ELF-1 (cell line): ENCODE measurements around the gene LNX1.
A peak's percentile ranks its signal among the peaks of the same experiment; 100 is the strongest.

Source experiments
- DNase-seq: peaks from one replicate; pipeline ENCODE4 v3.0.0-alpha.2; 2016; ENCODE audit warnings: low read depth, low spot score

LNX1 gene

GRCh38 chr4:53599632-53600031 lies 8.3 kb upstream of the LNX1 start:
- no peak for DNase-seq

- no peak for DNase-seq
Observed at GRCh38 chr4:53598901-53599300, 7.6 kb upstream of the LNX1 start.

- no peak for DNase-seq
Observed at GRCh38 chr4:53598483-53598882, 7.2 kb upstream of the LNX1 start.

DNA sequence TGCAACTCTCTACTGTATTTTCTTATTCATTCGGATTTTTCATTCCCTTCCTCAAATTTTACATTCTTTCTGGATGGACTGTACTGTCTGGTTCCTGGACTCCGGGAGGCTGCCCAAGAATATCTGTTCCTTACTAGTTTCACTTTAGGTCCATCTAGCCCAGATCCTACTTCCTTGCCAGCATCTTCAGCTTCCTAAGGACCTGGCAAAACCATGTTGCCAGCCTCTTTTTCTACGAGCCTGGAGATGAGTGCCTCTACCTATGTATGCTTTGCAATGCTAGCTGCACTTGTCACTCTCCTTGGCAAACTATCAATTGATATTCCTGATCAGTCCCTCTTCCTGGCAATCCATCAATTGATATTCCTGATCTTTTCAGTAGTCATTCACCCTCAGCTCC lies 5.6 kb upstream of the LNX1 start:
- DNase-seq: no peak

DNA sequence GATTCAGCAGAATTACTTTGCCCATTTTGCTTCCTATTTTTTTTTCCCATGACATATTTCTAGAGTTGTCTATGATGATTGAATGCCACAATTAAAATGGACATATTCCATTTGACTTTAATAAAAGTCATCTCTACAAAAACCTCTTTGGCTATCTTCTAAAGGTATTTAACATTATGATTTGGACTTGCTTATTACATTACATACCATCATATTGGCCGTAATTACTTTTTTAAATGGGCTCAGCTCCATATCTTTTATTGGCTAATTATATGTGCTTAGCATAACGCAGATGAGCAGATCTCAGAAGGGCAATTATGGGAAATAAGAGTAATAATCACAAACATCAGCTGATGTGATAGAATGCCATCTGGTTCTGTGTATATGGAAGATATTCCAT lies 4.5 kb upstream of the LNX1 start:
- DNase-seq: no peak

- DNase-seq: no peak
Observed at GRCh38 chr4:53595204-53595603, 3.9 kb upstream of the LNX1 start.

DNA sequence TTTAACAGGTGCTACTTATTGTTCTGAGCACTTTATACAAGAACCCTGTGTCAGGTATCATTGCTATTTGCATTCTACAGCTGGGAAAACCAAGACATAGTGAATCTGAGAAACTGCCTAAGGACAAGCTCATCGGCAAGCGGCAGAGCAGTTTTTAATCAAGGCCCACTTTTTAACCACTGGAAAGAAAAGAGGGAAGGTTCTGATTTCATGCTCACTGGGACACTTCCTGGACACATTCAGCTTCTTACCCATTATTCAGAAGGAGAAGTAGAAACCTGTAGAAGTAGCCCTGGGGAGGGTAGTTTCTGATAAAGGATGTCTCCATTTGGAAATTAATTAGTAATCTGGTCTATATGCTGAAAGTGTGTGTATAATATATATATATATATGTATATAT lies 2.5 kb upstream of the LNX1 start:
- no peak for DNase-seq

- peak; percentile 92 for DNase-seq
Observed at GRCh38 chr4:53592686-53593501, 1.6 kb upstream of the LNX1 start.

GRCh38 chr4:53592122-53592521 lies 836 bp upstream of the LNX1 start:
- peak; percentile 66 for DNase-seq

- no peak for DNase-seq
Observed at GRCh38 chr4:53590187-53590586, 1.1 kb downstream of the LNX1 start.

DNA sequence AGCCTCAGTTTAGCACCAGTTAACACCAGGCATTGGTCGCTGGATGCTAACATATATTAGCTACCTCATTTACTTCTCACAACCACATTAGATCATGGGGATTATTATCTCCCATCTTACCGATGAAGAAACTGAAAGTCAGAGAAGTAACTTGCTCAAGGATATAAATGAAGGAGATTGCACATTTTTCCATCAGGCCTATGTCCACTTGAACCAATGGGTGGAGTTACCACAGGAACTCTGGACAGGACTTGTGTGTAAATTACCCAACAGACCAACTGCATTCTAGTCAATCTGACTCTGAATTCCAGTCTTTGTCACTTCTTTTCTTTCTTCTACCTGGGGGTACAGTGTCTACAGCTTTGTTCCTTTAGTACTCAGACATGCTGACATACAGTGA lies 1.8 kb downstream of the LNX1 start:
- no peak for DNase-seq

- no peak for DNase-seq
Observed at GRCh38 chr4:53587135-53587534, 4.2 kb downstream of the LNX1 start.

DNA sequence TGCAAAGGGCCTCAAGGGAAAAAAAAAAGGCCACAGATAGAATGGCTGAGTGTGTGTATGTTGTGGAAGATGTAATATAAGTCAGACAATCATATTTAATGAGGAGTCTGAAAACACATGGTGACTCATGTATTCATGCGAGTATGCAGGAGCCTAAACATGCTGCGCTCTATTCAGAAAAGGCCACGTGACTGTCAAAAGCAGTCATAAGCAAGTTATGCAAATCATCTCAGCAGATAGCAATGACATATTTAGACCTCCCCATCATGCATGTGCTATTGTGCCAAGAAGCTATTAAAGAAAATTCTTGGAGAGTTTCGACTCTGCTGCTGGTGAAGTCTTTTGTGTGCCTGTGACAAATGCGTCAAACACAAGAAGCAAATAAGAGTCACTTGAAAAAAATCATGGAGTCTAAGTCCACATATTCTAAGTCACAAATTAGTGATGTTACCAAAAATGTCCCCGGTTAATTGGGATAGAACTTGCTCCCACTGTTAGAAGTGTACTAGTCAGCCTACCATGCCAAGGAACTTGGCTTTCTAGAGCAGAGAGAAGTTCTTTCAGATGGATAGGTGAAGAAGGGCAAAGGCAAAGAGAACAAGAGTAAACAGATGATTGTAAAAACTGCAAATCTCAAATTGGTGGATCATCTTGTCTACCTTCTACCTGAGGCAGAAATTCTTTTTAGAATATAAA lies 5.0 kb downstream of the LNX1 start:
- DNase-seq: no peak

- DNase-seq: no peak
Observed at GRCh38 chr4:53584658-53585057, 6.6 kb downstream of the LNX1 start.

GRCh38 chr4:53583513-53583912 lies 7.8 kb downstream of the LNX1 start:
- DNase-seq: no peak

GRCh38 chr4:53582194-53582593 lies 9.1 kb downstream of the LNX1 start:
- DNase-seq: no peak

DNA sequence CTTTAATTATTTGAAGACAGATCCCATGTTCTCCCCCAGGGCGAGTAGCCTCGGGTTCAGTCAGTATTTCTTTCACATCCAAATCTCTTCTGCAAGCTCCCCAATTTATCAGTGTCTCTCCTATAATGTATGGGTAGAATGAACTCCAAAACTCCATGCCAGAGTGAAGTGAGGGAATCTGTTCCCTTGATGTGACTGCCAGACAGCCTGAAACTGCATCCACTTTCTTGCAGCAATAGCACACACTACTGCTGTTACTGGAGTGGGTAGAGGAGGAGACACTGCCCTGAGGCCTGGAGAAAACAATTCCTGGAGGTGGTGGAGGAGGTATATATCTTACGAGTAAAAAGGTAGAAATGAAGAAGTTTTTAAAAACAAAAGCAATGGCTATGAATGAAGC lies 11.0 kb downstream of the LNX1 start:
- DNase-seq: no peak

GRCh38 chr4:53579826-53580225 lies 11.5 kb downstream of the LNX1 start:
- no peak for DNase-seq

GRCh38 chr4:53576676-53577372 lies 14.5 kb downstream of the LNX1 start:
- DNase-seq: no peak

- DNase-seq: no peak
Observed at GRCh38 chr4:53576071-53576617, 15.1 kb downstream of the LNX1 start.

- DNase-seq: no peak
Observed at GRCh38 chr4:53575552-53575951, 15.7 kb downstream of the LNX1 start.

GRCh38 chr4:53574528-53574927 lies 16.8 kb downstream of the LNX1 start:
- no peak for DNase-seq
